HG03103 (cell line): Measurements from ENCODE around the gene DDX41.

Experiments
- ATAC-seq: cut with Tn5 transposase; IDR thresholded peaks from one replicate; pipeline ENCODE4 v1.9.1; 2021; ENCODE audit warnings: low read depth; ENCODE audit not compliant: unreplicated experiment

Gene DDX41

DNA sequence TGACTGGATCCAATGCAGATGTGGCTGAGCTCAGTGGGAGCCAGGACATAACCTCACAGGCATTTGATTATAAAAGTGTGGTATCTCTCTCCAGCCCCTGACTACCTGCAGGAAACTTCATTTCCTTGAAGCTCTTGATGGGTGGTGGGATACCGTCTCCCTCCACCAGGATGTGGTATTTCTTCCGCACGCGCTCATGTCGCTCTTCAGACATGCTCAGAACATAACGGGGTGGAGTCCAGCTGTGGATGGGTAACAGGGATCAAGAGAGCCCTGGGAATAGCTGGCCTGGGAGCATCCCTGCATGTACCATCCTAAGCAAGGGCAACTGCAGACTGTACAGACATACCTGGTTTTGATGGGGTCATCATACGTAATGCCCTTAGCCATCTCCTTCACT lies 1.2 kb downstream of the DDX41 start:
- no peak for ATAC-seq

DNA sequence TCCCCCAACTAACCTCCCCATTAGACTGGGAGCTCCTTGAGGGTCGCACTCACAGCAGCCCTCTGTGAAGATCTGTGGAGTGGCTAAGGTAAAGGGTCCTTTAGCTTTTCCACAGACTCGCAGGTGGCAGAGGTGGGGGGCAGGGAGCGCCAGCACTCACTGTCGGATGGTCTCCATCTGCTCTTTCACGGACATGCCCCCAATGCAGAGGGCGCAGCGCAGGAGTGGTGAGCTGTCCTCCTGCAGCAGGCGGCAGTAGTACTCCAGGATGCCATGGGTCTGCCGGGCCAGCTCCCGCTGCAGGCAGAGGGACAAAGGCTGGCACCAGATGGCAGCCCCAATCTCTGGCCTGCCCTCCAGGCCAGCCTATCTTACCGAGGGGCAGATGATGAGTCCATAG lies 2.2 kb downstream of the DDX41 start:
- ATAC-seq: no peak

DNA sequence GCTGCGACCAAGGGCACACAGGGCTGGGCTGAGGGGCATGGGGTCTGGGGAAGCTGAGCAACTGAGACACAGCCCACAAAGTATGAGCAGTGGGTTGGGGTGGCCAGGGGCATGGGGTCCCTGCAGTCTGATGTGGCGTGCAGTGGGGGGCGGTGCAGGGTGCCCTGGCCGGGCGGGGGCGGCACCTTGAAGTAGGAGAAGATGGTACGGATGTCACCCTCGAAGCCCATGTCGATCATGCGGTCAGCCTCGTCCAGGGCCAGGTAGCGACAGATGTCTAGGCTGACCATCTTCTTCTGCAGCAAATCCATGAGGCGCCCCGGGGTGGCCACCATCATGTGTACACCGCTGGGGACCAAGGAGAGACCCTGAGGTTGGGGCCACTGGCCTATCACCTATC lies 3.3 kb downstream of the DDX41 start:
- no peak for ATAC-seq

DNA sequence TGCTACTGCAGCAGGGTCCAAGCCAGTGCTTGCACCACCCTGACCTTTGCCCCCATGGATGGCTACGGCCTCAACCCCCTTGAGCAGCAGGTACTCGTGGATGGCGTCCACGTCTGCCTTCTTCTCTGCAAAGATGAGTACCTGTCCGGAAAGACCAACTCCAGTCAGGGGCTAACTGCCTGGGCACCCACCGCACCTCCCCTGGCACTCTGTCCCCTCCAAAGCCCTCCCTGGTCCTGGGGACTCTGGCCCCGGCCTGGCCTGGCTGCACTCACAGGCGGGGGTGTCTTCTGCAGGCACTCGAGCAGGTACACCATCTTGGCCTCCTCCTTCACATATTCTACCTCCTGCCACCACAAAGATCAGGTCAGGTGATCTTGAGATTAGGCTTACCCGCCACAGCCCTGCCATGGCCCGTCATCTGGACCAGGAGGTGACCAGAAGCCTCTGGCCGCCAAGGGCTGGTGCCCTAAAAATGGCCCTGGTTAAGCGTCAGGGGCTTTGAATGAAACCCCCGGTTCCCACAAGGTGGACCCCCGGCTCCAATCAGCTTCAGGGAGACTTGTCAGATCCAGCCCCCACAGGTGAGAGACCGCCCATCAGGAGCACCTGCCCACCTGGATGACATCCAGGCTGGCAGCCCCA lies 3.9 kb downstream of the DDX41 start:
- ATAC-seq: no peak

DNA sequence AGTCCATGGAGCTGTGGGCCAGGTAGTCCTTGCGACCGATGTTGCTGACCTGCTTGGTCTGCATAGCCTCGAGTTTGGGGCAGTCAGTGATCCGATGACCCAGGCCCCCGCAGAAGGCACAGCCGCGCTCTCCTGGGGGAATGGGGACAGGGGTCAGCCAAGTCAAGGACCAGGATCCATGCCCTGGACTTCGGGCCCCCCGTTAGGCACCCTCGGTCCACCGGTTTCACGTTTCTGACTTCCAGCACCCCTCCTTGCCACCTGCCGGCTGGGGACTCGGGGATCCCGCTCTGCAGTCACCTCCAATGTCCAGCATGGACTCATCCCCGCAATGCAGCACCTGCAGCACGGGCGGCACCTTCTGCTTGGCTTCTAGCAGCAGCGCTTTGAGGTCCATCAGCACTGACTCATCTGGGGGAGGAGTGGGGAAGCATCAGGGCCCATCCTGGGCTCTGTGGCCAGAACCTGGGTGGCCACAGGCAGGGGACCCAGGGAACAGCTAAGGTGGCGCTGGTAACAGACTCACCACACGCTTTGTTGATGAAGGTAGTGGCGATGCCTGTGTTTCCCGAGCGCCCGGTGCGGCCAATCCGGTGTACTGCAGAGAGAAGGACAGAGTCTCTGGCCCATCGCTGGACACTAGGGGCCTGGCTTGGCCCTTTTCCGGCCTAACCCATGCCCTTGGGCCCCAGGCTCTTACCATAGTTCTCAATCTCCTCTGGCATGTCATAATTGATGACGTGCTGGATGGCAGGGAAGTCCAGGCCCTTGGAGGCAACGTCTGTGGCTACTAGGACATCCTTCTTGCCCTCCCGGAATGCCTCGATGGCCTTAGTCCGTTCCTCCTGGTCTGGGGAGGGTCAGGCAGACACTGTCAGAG lies 4.7 kb downstream of the DDX41 start:
- no peak for ATAC-seq

DNA sequence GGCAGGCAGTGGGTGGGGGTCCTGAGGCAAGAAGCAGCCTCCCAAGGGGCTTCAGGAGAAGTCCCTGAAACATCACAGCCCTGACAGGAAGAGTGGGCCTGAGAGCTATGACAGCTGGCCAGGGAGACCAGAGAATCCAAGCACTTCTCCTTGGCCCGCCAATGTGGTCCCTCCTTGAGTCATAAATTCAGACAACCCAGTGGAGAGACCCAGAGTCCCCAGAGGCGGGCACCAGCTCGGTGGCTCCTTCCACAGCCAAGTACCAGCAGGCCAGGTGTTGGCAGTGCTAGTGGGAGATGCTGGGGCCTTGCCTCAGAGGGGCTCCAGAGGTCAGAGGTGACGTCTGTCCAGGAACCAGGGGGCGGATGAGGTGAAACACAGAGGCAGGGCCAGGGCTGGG lies 5.6 kb downstream of the DDX41 start:
- ATAC-seq: no peak

DNA sequence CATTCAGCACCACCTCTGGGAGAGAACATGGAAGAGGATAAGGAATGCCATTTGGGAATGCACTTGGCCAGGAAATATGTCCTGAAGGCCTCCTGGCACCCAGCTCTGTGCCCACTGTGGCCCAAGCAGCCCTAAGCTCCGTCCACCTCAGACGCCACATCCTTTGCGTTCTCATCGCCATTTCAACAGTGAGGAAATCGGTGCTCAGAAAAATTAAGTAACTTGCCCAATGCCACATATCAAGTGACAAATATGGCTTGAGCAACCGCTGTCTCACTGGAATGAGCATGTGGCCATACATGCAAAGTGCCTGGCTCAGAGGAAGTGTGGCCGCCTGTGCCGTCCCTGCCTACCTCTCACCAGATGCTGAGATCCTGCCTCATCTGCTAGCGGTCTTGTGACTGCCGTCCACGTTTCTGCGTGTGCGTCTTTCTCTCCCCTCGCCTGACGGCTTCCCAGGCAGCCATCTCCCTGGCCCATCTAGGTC lies 6.2 kb downstream of the DDX41 start:
- ATAC-seq: peak; percentile 25

DNA sequence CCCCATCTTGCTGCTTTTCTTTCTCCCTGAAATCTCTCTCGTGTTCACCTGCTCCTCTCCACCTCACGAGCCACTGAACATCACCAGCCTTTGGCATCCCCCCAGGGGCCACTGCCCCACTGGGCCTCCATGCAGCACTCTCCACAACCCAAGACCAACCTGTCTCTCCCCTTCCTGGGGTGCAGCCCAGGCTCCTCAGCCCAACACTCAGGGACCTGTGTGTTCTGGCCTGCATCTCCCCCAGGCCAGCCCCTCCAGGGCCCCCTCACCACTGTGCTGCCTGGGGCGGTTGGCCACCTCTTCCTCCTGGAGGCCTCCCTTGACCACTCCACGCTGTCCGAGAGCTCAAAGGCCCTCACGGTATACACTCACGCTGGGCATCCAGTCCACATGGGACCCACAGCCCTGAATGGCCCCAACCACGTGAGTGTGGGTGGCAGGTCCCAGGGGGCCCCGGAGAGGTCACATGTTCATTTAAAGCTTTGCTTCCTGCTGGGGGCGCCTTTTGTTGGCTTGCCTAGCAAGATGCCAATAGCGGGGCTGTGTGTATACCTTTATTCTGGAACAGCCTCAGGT lies 6.7 kb downstream of the DDX41 start:
- ATAC-seq: peak; percentile 26

DNA sequence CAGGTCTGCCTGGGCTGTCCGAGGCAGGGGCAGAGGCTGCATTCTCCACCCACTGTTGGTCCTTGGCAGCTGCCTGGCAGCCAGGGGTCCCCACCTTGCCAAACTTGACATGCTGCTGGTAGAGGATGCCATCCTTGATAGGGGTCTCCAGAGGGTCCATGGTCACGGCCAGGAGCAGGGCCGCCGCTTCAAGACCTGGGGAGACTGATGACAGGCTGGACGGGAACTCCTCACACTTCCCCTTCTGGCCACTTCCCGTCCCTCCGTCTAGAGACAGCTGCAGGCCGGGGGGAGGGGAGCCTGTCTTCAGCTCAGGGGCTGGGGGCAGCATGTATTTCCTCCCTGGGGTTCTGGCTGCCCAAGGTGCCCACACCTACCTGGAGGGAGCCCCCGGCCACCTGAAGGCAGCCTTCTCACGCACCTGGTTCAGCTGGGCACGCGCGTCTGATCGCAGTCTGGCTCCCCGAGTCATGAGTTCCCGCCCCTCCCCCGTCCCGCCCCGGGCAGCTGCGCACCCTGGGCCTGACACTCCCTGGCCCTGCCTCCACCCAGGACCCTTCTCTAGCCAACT lies 7.3 kb downstream of the DDX41 start, which contains the start of gene DOK3:
Gene DOK3 (minus strand): TSS at position 446 of the 571 bp plus-strand sequence. CDS start 286 bp downstream, at position 160.
- ATAC-seq: peak; percentile 30

DNA sequence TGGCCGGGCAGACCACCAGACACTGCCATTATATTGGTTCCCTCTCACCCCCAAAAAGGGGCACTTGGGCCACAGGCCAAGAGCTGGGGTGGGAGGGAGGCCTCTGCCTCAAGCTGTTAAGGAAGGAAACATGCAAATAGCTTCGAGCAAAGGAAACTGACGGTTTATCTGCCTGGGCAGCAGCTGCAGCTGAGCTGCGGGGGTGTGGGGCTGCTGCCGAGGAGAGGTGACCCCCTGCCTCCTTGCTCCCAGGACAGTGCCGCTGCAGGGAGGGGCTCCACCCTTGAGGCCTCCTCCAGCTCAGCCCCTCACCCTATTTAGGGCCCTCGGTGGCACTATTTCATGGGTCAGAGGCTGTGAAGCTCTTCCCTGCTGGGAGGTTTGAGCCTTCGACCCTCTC lies 7.9 kb downstream of the DDX41 start:
- ATAC-seq: no peak

DNA sequence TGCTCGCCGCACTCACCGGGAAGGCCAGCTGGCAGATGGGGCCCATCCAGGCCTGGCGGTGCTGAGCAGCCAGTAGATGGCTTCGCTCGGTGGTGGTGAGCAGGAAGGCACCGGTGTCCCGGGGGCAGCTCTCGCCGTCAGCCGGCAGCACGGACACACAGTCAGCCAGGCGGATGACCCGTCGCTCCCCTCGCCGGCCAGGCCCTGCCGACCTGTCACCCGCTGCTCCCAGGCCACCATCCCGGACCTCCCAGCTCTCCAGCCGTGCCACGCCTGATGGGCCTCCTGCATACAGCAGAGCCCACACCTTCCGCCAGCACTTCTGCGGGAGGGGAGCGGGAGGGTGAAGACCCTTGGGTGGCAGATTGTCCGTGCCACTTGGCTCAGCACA lies 8.5 kb downstream of the DDX41 start:
- ATAC-seq: no peak

DNA sequence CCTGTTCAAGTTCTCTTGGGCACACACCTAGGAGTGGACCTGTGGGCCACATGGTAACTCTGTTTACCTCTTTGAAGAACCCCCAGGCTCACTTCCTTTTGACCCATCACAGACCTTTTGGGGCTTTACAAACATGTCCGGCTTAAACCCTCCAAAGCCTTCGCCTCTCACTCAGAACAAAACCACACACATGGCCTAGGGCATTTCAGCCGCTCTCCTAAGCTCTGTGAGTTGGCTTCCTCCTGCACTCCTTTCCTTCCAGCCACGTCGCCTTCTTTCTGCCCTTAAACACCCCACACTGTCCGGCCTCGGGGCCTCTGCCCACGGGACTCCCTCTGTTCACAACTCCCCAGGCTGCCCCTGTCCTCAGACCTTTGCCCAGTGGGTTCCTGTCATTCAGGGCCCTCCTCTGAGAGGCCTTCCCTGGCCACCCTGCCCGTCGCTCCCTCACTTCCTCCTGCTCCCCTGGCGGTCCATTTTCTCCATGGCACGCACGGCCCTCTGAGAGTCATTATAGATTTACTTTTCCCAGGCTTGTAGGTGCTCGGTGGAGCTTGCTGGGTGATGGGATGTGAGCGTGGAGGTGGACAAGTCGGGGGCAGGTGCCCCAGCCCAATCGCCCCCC lies 9.1 kb downstream of the DDX41 start:
- no peak for ATAC-seq

DNA sequence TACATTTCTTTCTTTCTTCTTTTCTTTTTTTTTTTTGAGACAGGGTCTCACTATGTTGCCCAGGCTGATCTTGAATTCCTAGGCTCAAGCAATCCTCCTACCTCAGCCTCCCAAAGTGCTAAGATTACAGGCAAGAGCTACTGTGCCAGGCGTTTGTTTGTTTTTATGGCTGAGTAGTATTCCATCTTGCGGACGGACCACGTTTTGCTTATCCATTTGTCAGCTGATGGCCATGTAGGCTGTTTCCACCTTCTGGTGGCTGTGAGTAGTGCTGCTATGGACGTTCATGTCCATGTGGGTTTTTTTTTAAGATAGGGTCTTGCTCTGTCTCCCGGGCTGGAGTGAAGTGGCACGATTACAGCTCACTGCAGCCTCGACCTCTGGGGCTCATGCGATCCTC lies 9.6 kb downstream of the DDX41 start:
- no peak for ATAC-seq

DNA sequence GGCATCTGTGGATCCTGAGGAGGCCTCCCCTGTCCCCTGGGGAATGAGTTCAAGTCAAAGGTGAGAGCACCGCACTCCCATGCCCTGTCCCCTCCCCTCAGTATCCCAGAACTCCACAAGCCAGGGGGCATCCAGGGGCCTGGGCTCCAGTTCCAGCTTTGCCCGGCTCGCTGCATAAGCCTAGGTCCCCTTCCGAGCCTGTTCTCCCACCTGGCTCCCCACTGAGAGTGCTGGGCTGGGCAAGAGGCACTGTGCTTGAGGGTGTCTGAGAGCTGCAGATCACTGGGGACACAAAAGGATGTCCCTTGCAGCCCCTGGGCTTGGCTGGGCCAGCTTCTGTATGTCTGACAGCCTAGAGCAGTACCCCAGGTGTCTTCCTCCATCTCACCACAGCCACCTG lies 11.7 kb downstream of the DDX41 start:
- ATAC-seq: no peak

DNA sequence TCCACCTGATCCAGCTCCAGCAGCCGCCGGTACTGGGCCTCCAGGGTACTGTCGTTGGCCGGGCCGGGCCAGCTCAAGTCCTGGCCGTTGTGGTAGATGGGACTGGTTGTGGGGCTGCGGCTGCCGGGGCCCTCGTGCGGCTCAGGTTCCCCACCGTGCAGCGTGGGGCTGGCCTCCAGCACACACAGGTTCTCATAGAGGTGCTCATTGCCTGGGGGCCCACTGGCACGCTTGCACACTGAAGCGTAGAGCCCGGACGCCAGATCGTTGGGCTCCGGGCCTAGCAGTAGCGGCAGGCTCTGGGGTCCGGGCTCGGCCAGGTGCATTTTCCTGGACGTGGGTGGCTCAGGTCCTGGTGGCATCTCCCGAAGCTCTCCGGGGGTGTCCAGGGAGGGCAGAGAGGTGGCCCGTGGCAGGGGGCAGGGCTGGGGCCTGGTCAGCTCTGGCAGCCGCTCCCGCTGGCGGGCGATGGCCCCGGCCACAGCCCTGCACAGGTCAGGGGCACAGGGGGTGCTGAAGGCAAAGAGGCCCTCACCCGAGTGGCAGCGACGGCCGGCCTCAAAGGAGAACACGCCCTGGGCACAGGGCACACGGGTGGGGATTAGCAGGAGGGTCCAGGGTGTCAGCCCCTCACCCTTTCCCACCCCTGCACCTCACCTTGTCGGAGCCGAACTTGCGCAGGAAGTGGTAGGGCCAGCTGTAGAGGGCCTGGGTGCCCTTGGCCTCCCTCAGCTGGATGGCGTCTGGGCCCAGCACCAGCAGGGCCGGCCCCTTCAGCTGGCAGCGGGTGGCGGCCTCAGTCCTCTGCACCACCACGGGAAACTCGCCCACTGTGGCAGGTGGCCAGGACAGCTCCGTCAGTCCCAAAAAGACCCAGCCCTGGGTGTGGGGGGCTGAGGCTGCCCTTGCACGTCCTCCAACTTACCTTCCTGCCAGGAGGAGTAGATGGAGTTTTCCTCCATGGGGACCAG lies 12.4 kb downstream of the DDX41 start:
- no peak for ATAC-seq

DNA sequence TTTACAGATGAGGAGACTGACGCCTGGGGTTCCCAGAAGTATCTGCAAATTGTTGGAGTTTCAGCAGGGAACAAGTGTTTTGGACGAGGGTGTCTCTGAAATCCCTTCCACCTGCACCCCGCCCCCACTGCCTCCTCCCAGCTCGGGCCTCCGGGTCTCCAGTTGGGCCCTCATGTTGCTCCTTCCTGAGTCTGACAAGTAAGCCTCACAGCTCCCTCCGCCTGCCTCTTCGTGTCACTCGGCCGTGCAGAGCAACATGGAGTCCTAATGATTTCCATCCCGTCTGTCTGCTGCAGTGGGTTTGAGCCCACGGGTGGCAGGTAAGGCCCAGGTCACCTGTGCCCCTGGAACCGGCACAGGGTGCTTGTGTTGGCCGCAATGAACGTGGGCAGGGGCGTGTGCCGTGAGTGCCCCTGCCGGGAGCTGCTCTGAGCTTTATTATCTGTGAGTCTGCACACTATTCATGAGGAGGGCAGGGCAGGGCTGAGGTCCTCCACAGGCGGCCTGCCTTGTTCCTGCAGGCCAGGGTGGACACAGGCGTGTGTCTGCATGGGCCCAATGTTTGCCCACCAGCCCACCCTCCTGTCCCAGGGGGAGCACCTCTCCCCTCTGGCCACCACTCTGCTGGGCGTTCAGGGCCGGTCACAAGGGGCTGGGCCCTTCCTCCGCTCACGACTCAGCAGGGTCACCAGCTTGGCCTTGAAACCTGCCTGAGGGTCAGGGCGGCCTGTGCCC lies 13.2 kb downstream of the DDX41 start:
- ATAC-seq: no peak

DNA sequence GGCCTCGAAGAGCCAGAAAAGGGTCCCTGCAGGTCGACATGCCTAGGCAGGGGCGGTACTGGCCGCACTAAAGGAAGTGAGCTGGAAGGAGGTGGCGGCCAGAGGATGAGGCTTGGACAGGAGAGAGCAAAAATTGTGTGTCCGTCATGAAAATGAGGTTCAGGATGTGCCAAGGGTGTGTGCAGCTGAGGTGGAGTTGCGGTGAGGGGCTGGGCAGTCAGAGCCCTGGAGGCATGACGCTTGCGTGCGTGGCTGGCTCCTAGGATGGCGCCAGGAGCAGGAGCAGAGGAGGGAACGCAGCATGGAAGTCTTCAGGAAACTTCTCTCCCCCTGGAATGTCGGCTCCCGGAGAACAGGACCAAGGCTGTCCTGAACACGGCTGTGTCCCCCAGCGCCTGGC lies 13.9 kb downstream of the DDX41 start:
- no peak for ATAC-seq

DNA sequence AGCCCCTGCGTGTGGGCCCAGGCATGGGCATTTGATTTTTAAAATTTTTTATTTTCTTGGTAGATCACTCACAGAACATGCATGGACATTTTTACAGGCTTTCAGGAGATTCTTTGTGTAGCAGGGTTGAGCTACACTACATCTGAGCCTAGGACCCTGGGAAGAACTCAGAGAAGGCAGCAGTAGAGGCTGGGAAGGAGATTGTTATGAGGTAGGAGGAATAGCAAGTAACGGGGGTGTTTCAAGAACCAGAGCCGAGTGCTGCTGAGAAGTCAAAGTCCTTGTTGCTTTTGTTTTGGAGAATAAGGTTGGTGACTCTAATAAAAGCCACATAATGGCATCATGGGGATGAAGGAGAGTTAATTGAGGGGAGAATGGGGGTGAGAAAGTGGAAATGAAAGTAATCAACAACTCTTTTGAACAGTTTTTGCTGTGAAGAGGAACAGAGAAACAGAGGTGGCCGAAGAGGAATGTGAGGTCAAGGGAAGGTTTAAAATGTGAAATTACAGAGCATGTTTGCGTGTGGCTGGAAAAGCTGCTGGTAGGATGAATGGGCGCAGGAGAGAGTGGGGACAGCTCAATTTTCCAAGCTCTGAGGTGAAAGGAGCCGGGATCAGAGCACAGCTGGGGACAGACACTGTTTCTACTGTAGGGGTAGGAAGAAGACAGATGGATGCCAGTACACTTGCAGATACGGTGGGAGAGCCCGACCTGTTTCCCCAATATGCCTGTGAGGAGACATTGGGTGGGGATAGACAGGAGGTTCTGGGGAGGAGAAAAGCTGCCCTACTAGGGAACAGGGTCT lies 14.7 kb downstream of the DDX41 start:
- ATAC-seq: no peak
